WERI-Rb-1 (cell line): Measurements from ENCODE around the gene DNAH7.

Source experiments
- DNase-seq: peaks from one replicate; pipeline ENCODE4 v3.0.0-alpha.2; 2020
- H3K27ac ChIP-seq: fragments of 250-450 bp; sonication (Bioruptor Pico); 2 replicates; pipeline ENCODE4 v1.5.1; 2020; ENCODE audit warnings: mild to moderate bottlenecking, moderate library complexity
- H3K27me3 ChIP-seq: fragments of 250-450 bp; sonication (Bioruptor Pico); 2 replicates; pipeline ENCODE4 v1.5.1; 2021; ENCODE audit warnings: mild to moderate bottlenecking, low read depth, moderate library complexity; ENCODE audit not compliant: insufficient read depth, severe bottlenecking
- H3K36me3 ChIP-seq: fragments of 250-450 bp; sonication (Bioruptor Pico); 2 replicates; pipeline ENCODE4 v1.5.1; 2020; ENCODE audit warnings: mild to moderate bottlenecking, moderate library complexity
- H3K4me3 ChIP-seq: 2 replicates; pipeline ENCODE4 v1.5.1; 2011; ENCODE audit warnings: low read depth, mild to moderate bottlenecking, control low read depth, low read length
- H3K9me3 ChIP-seq: fragments of 250-450 bp; sonication (Bioruptor Pico); 2 replicates; pipeline ENCODE4 v1.5.1; 2021; ENCODE audit warnings: mild to moderate bottlenecking, moderate library complexity; ENCODE audit not compliant: severe bottlenecking
- CTCF ChIP-seq: IDR thresholded peaks from 2 replicates; pipeline ENCODE4 v1.5.1; 2011; ENCODE audit warnings: low read depth, mild to moderate bottlenecking, control low read depth, inconsistent platforms, low read length

DNAH7 gene

GRCh38 chr2:195734931-195735330 lies 333.7 kb downstream of the DNAH7 start:
- TF ChIP-seq CTCF, result no peak
- no peak for DNase-seq
- H3K36me3 ChIP-seq, result peaks cover 18% of the 10 kb centered on the region
- no peak overlapping the region for H3K4me3 ChIP-seq
- H3K9me3 ChIP-seq, result no peaks in the 10 kb centered on the region
- no peaks in the 10 kb centered on the region for H3K27me3 ChIP-seq
- H3K27ac ChIP-seq, result no peak overlapping the region

- Histone ChIP-seq H3K4me3 (no peak overlapping the region), H3K27me3 (no peaks in the 10 kb centered on the region), H3K36me3 (peaks cover 18% of the 10 kb centered on the region), H3K9me3 (no peaks in the 10 kb centered on the region), H3K27ac (no peak overlapping the region)
- no peak for DNase-seq
- TF ChIP-seq CTCF, result no peak
These were observed 334.2 kb downstream of the DNAH7 start for GRCh38 chr2:195734395-195734794.

- Histone ChIP-seq H3K27me3 (no peaks in the 10 kb centered on the region), H3K27ac (no peak overlapping the region), H3K36me3 (peaks cover 18% of the 10 kb centered on the region), H3K4me3 (no peak overlapping the region), H3K9me3 (no peaks in the 10 kb centered on the region)
- no peak for TF ChIP-seq CTCF
- DNase-seq, result no peak
These were observed 334.8 kb downstream of the DNAH7 start for GRCh38 chr2:195733831-195734230.

GRCh38 chr2:195732574-195732973 lies 336.1 kb downstream of the DNAH7 start:
- Histone ChIP-seq H3K27me3 (no peaks in the 10 kb centered on the region), H3K4me3 (no peak overlapping the region), H3K27ac (no peak overlapping the region), H3K9me3 (no peaks in the 10 kb centered on the region), H3K36me3 (peaks cover 25% of the 10 kb centered on the region)
- TF ChIP-seq CTCF, result no peak
- DNase-seq, result no peak

GRCh38 chr2:195730912-195731311 lies 337.7 kb downstream of the DNAH7 start:
- Histone ChIP-seq H3K27me3 (no peaks in the 10 kb centered on the region), H3K27ac (no peak overlapping the region), H3K36me3 (peaks cover 25% of the 10 kb centered on the region), H3K4me3 (no peak overlapping the region), H3K9me3 (no peaks in the 10 kb centered on the region)
- no peak for DNase-seq
- no peak for TF ChIP-seq CTCF

GRCh38 chr2:195727106-195727505 lies 341.5 kb downstream of the DNAH7 start:
- no peak for TF ChIP-seq CTCF
- peaks cover 19% of the 10 kb centered on the region for H3K36me3 ChIP-seq
- no peak for DNase-seq
- H3K4me3 ChIP-seq, result no peak overlapping the region
- no peaks in the 10 kb centered on the region for H3K9me3 ChIP-seq
- H3K27ac ChIP-seq, result no peak overlapping the region
- no peaks in the 10 kb centered on the region for H3K27me3 ChIP-seq
